Inferior parietal cortex (tissue), 1 donor: ENCODE measurements around the gene ZNF155.

Experiments used
- DNase-seq: peaks from one replicate; pipeline ENCODE4 v3.0.0-alpha.2; 2016; ENCODE audit errors: extremely low spot score

ZNF155 gene

GRCh38 chr19:44003461-44004009 is 19.5 kb downstream of the ZNF155 start:
- DNase-seq = peak; percentile 13

- no peak for DNase-seq
These were observed 22.0 kb downstream of the ZNF155 start for GRCh38 chr19:44005973-44006372.

GRCh38 chr19:44007473-44007872 is 23.5 kb downstream of the ZNF155 start:
- no peak for DNase-seq

GRCh38 chr19:44010468-44010867 is 26.5 kb downstream of the ZNF155 start:
- no peak for DNase-seq

GRCh38 chr19:44019498-44019897 is 35.5 kb downstream of the ZNF155 start:
- DNase-seq = no peak

GRCh38 chr19:44021221-44021620 is 37.2 kb downstream of the ZNF155 start:
- no peak for DNase-seq

- no peak for DNase-seq
These were observed 40.9 kb downstream of the ZNF155 start for GRCh38 chr19:44024900-44025216.

- DNase-seq = peak; percentile 95
These were observed 41.4 kb downstream of the ZNF155 start, which contains the start of gene ZNF222 for GRCh38 chr19:44025217-44025936. ZNF222 (plus strand) TSS chr19:44025379; CDS start chr19:44025437, 58 bp downstream.

GRCh38 chr19:44026622-44027021 is 42.6 kb downstream of the ZNF155 start:
- DNase-seq = no peak

GRCh38 chr19:44032001-44032610 is 48.1 kb downstream of the ZNF155 start:
- no peak for DNase-seq

- no peak for DNase-seq
These were observed 58.2 kb downstream of the ZNF155 start for GRCh38 chr19:44042147-44042546.
